ENCODE results near the gene KIRREL1. TPM values are rescaled to one million over a fixed set of nuclear protein-coding genes. Genes with fewer than 3 reads are reported as not detected.
A peak's percentile ranks its signal among the peaks of the same experiment; 100 is the strongest.

The KIRREL1 gene
- polyA plus RNA-seq, 1 donor (not counting 4 experiments of a cell fraction or from before 2014, with no cell fraction given) = 19.7 TPM

DNA sequence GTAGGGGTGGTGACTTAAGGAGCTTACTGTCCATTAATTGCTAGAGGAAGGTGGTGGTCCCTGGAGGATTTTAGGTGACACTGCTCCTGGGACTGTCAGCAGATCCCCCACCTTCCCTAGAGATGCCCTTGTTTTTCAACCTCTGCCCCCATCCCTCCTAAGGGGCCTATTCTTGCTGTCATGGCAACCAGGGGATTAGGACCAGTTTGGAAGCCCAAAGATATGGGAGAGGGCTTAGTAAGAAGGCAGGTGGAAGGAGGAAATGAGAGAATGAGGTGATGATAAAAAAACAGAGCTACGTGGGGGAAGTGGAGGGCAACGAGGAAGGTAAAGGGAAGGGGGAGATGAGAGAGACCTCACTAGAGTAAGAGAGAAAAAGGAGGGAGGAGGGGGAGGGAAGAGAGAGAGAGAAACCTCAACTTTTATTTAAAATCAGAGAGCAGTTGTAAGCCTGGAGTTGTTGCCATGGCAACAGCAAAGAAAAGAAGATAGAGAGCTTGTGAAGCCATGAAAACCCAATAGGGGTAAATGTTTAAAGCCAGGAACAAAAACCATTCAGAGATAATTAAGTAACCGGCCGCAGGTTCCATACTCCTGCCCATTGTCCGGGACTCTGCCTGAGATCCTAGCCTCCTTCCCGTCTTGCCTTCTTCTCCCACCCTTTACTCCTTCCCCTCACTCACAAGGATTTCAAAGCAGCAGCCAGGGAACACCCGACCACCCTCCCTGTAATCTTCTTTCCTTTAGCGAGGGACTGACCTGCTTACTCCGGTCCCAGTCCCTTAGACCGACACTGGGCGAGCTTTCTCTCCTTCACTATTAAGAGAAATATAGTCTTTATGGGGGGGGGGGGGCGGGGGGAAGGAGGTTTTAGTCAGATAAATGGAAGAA is 20.6 kb downstream of the KIRREL1 start:
- no peaks in the 10 kb centered on the region for H3K9me1 ChIP-seq (ENCODE audit: control insufficient read depth, extremely low read depth, insufficient read depth, low read length)
- DNase-seq (ENCODE audit: low read depth, low spot score) (no peak), FAIRE-seq (no peak)
- no peaks in the 10 kb centered on the region for H4K20me1 ChIP-seq (ENCODE audit: control insufficient read depth, extremely low read depth, insufficient read depth, low read length)
- no peak overlapping the region for H3K4me3 ChIP-seq (ENCODE audit: control insufficient read depth in 2 of 3, extremely low read depth in 1 of 3, insufficient read depth in 2 of 3, low read depth in 1 of 3, low read length in 3 of 3)
- dilution Hi-C loops (cut with MboI; ENCODE audit: extremely low pct_ligation_motif_present, low sequenced_read_pairs) = no loop called here
- H3K27ac ChIP-seq (ENCODE audit: control insufficient read depth, insufficient read depth, low read length) = no peak overlapping the region
- H3K4me2 ChIP-seq (ENCODE audit: control insufficient read depth, extremely low read depth, insufficient read depth, low read depth, low read length) = no peak overlapping the region
- H3K4me1 ChIP-seq (ENCODE audit: control insufficient read depth, extremely low read depth, insufficient read depth, low read length) = peaks cover 81% of the 10 kb centered on the region
- no peaks in the 10 kb centered on the region for H3K9me3 ChIP-seq (ENCODE audit: control insufficient read depth, low read depth, low read length)
- peaks cover 75% of the 10 kb centered on the region for H3K79me2 ChIP-seq (ENCODE audit: control insufficient read depth, insufficient read depth, low read length)
- no peak overlapping the region for H3K9ac ChIP-seq (ENCODE audit: control insufficient read depth, extremely low read depth, insufficient read depth, low read length)
- peaks cover 8 to 19% of the 10 kb centered on the region in 2 experiments for H3K36me3 ChIP-seq (ENCODE audit: control insufficient read depth in 2 of 2, extremely low read depth in 1 of 2, insufficient read depth in 2 of 2, low read length in 2 of 2)
- no peaks in the 10 kb centered on the region for H3K27me3 ChIP-seq (ENCODE audit: control insufficient read depth, extremely low read depth, insufficient read depth, low read length)
- TF ChIP-seq EZH2 (IDR thresholded peaks at IDR 0.05; ENCODE audit: low read length) = no peak
- TF ChIP-seq, protein P1, sequence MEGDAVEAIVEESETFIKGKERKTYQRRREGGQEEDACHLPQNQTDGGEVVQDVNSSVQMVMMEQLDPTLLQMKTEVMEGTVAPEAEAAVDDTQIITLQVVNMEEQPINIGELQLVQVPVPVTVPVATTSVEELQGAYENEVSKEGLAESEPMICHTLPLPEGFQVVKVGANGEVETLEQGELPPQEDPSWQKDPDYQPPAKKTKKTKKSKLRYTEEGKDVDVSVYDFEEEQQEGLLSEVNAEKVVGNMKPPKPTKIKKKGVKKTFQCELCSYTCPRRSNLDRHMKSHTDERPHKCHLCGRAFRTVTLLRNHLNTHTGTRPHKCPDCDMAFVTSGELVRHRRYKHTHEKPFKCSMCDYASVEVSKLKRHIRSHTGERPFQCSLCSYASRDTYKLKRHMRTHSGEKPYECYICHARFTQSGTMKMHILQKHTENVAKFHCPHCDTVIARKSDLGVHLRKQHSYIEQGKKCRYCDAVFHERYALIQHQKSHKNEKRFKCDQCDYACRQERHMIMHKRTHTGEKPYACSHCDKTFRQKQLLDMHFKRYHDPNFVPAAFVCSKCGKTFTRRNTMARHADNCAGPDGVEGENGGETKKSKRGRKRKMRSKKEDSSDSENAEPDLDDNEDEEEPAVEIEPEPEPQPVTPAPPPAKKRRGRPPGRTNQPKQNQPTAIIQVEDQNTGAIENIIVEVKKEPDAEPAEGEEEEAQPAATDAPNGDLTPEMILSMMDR (optimal IDR thresholded peaks at IDR 0.05 in 1 of 3, IDR thresholded peaks at IDR 0.05 in 1 of 3, conservative IDR thresholded peaks at IDR 0.05 in 1 of 3; ENCODE audit: extremely low read depth in 1 of 3, insufficient read depth in 2 of 3, low read length in 3 of 3) = no peak
- no peak overlapping the region for H2AFZ ChIP-seq (ENCODE audit: control insufficient read depth, low read length)

DNA sequence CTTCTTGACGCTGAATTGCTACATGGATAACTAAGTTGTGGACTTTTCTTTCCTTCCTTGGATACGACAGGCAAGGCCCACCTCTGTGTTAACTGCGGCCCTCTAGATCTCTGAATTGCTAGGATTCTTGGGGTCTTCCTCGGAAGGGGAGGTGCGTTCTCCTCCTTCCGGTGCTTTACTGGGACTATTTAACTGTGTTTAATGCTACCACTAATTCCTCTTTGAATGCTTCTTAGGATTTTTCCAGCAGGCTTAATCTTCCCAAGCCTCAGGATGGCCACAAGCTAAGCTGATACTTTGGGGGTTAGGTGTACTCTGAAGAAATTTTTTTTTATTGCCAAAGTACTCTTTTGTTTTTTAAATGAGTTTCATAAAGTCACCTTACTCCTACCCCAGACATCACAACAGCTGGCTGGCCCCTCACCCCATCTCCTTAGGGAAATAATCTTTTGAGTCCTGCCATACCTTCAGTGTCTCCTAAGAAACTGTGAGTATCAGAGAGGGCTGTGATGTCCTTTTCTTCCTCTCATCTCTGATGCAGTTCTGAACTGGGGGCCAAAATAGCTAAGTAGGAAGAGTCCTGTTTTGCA is 21.4 kb downstream of the KIRREL1 start:
- Histone ChIP-seq H3K9me3 (ENCODE audit: control insufficient read depth, low read depth, low read length) (no peaks in the 10 kb centered on the region), H4K20me1 (ENCODE audit: control insufficient read depth, extremely low read depth, insufficient read depth, low read length) (no peaks in the 10 kb centered on the region), H3K4me2 (ENCODE audit: control insufficient read depth, extremely low read depth, insufficient read depth, low read depth, low read length) (no peak overlapping the region), H2AFZ (ENCODE audit: control insufficient read depth, low read length) (no peak overlapping the region), H3K79me2 (ENCODE audit: control insufficient read depth, insufficient read depth, low read length) (peaks cover 69% of the 10 kb centered on the region), H3K36me3 (ENCODE audit: control insufficient read depth in 2 of 2, extremely low read depth in 1 of 2, insufficient read depth in 2 of 2, low read length in 2 of 2) (peaks cover 8 to 17% of the 10 kb centered on the region in 2 experiments), H3K4me1 (ENCODE audit: control insufficient read depth, extremely low read depth, insufficient read depth, low read length) (peaks cover 81% of the 10 kb centered on the region), H3K27me3 (ENCODE audit: control insufficient read depth, extremely low read depth, insufficient read depth, low read length) (no peaks in the 10 kb centered on the region), H3K4me3 (ENCODE audit: control insufficient read depth in 2 of 3, extremely low read depth in 1 of 3, insufficient read depth in 2 of 3, low read depth in 1 of 3, low read length in 3 of 3) (no peak overlapping the region), H3K9me1 (ENCODE audit: control insufficient read depth, extremely low read depth, insufficient read depth, low read length) (no peaks in the 10 kb centered on the region), H3K27ac (ENCODE audit: control insufficient read depth, insufficient read depth, low read length) (no peak overlapping the region), H3K9ac (ENCODE audit: control insufficient read depth, extremely low read depth, insufficient read depth, low read length) (no peak overlapping the region)
- FAIRE-seq (peak; percentile 9), DNase-seq (ENCODE audit: low read depth, low spot score) (no peak)
- dilution Hi-C loops (cut with MboI; ENCODE audit: extremely low pct_ligation_motif_present, low sequenced_read_pairs) = no loop called here
- TF ChIP-seq, protein P1 (optimal IDR thresholded peaks at IDR 0.05 in 1 of 3, IDR thresholded peaks at IDR 0.05 in 1 of 3, conservative IDR thresholded peaks at IDR 0.05 in 1 of 3; ENCODE audit: extremely low read depth in 1 of 3, insufficient read depth in 2 of 3, low read length in 3 of 3) = no peak
- no peak for TF ChIP-seq EZH2 (IDR thresholded peaks at IDR 0.05; ENCODE audit: low read length)

Data from keratinocyte (primary cell).